Activated T-helper 1 cell treated with Interleukin-2 at 50 U/mL for 16 hours (primary cell): ENCODE results near the gene FHOD1.

Experiments used
- DNase-seq: peaks from one replicate; pipeline ENCODE4 v3.0.0-alpha.2; 2020; ENCODE audit warnings: low read depth

FHOD1 gene

GRCh38 chr16:67208154-67208896 lies 39.0 kb downstream of the FHOD1 start:
- DNase-seq = no peak

- no peak for DNase-seq
Measured at GRCh38 chr16:67207249-67208091, 39.8 kb downstream of the FHOD1 start.

GRCh38 chr16:67206838-67207248 lies 40.4 kb downstream of the FHOD1 start:
- DNase-seq = no peak

GRCh38 chr16:67206129-67206837 lies 41.0 kb downstream of the FHOD1 start:
- DNase-seq = no peak

- no peak for DNase-seq
Measured at GRCh38 chr16:67204076-67204475, 43.2 kb downstream of the FHOD1 start.

- DNase-seq = no peak
Measured at GRCh38 chr16:67202956-67203493, 44.3 kb downstream of the FHOD1 start.

GRCh38 chr16:67202426-67202825 lies 44.9 kb downstream of the FHOD1 start:
- no peak for DNase-seq

GRCh38 chr16:67201411-67202345 lies 45.6 kb downstream of the FHOD1 start:
- DNase-seq = no peak

- DNase-seq = no peak
Measured at GRCh38 chr16:67200491-67200890, 46.8 kb downstream of the FHOD1 start.

- no peak for DNase-seq
Measured at GRCh38 chr16:67199808-67200198, 47.5 kb downstream of the FHOD1 start.

GRCh38 chr16:67199011-67199807 lies 48.1 kb downstream of the FHOD1 start, which contains the start of gene ELMO3:
ELMO3 (plus strand) TSS chr16:67199131; CDS start chr16:67199327, 196 bp downstream.
- DNase-seq = no peak

GRCh38 chr16:67198238-67198734 lies 49.0 kb downstream of the FHOD1 start:
- no peak for DNase-seq

- no peak for DNase-seq
Measured at GRCh38 chr16:67197704-67198103, 49.6 kb downstream of the FHOD1 start.

- no peak for DNase-seq
Measured at GRCh38 chr16:67196881-67197280, 50.4 kb downstream of the FHOD1 start.

GRCh38 chr16:67195676-67196075 lies 51.6 kb downstream of the FHOD1 start:
- no peak for DNase-seq

GRCh38 chr16:67194260-67194659 lies 53.0 kb downstream of the FHOD1 start:
- no peak for DNase-seq

- DNase-seq = no peak
Measured at GRCh38 chr16:67193536-67193935, 53.7 kb downstream of the FHOD1 start.

GRCh38 chr16:67192781-67193361 lies 54.4 kb downstream of the FHOD1 start:
- no peak for DNase-seq

- peak; percentile 84 for DNase-seq
Measured at GRCh38 chr16:67191995-67192681, 55.1 kb downstream of the FHOD1 start, which contains the start of gene E2F4. E2F4 (plus strand) TSS chr16:67192155; CDS start chr16:67192228, 73 bp downstream.
